ENCODE results near the gene PCDHGC4.

PCDHGC4 gene

GRCh38 chr5:141517880-141518617 lies 33.2 kb downstream of the PCDHGC4 start:
- TF ChIP-seq CEBPB (IDR thresholded peaks at IDR 0.05) (no peak), EP300 (IDR thresholded peaks at IDR 0.05; ENCODE audit: borderline replicate concordance) (no peak), EGR1 (IDR thresholded peaks at IDR 0.05) (no peak), TCF12 (IDR thresholded peaks at IDR 0.05; ENCODE audit: low read depth) (no peak), RAD21 (IDR thresholded peaks at IDR 0.05; ENCODE audit: low read depth) (no peak), TEAD4 (IDR thresholded peaks at IDR 0.05) (no peak), TAF1 (IDR thresholded peaks at IDR 0.05; ENCODE audit: low read depth) (no peak), CREB1 (IDR thresholded peaks at IDR 0.05; ENCODE audit: low read depth) (no peak), USF1 (IDR thresholded peaks at IDR 0.05) (no peak), MAX (IDR thresholded peaks at IDR 0.05) (no peak), NFIC (IDR thresholded peaks at IDR 0.05) (no peak), ZBTB7A (IDR thresholded peaks at IDR 0.05; ENCODE audit: low read depth) (no peak), YY1 (IDR thresholded peaks at IDR 0.05; ENCODE audit: low read depth) (no peak), FOXM1 (IDR thresholded peaks at IDR 0.05; ENCODE audit: borderline replicate concordance, low read depth) (no peak)
- TF ChIP-seq, protein P1, sequence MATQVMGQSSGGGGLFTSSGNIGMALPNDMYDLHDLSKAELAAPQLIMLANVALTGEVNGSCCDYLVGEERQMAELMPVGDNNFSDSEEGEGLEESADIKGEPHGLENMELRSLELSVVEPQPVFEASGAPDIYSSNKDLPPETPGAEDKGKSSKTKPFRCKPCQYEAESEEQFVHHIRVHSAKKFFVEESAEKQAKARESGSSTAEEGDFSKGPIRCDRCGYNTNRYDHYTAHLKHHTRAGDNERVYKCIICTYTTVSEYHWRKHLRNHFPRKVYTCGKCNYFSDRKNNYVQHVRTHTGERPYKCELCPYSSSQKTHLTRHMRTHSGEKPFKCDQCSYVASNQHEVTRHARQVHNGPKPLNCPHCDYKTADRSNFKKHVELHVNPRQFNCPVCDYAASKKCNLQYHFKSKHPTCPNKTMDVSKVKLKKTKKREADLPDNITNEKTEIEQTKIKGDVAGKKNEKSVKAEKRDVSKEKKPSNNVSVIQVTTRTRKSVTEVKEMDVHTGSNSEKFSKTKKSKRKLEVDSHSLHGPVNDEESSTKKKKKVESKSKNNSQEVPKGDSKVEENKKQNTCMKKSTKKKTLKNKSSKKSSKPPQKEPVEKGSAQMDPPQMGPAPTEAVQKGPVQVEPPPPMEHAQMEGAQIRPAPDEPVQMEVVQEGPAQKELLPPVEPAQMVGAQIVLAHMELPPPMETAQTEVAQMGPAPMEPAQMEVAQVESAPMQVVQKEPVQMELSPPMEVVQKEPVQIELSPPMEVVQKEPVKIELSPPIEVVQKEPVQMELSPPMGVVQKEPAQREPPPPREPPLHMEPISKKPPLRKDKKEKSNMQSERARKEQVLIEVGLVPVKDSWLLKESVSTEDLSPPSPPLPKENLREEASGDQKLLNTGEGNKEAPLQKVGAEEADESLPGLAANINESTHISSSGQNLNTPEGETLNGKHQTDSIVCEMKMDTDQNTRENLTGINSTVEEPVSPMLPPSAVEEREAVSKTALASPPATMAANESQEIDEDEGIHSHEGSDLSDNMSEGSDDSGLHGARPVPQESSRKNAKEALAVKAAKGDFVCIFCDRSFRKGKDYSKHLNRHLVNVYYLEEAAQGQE (IDR thresholded peaks at IDR 0.05; ENCODE audit: low read depth): no peak

DNA sequence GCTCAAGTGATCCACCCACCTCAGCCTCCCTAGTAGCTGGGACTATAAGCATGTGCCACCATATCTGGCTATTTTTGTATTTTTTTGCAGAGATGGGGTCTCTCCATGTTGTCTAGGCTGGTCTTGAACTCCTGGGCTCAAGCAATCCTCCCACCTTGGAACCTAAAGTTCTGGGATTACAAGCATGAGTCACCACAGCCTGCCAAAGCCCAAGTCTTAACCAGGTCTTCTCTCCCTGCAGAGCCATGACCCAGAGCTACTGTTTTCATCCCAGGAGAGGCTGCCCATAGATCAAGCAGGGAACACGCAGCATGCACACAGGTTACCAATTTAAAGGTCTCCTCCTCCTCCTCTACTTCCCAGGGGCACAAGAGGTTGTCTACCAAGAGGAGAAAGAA lies 33.8 kb downstream of the PCDHGC4 start:
- no peak for TF ChIP-seq MAX (IDR thresholded peaks at IDR 0.05)
- TF ChIP-seq YY1 (IDR thresholded peaks at IDR 0.05; ENCODE audit: low read depth): no peak
- no peak for TF ChIP-seq USF1 (IDR thresholded peaks at IDR 0.05)
- no peak for TF ChIP-seq TAF1 (IDR thresholded peaks at IDR 0.05; ENCODE audit: low read depth)
- TF ChIP-seq NFIC (IDR thresholded peaks at IDR 0.05): no peak
- TF ChIP-seq CEBPB (IDR thresholded peaks at IDR 0.05): no peak
- no peak for TF ChIP-seq ZBTB7A (IDR thresholded peaks at IDR 0.05; ENCODE audit: low read depth)
- no peak for TF ChIP-seq FOXM1 (IDR thresholded peaks at IDR 0.05; ENCODE audit: borderline replicate concordance, low read depth)
- TF ChIP-seq RAD21 (IDR thresholded peaks at IDR 0.05; ENCODE audit: low read depth): no peak
- no peak for TF ChIP-seq EGR1 (IDR thresholded peaks at IDR 0.05)
- no peak for TF ChIP-seq TCF12 (IDR thresholded peaks at IDR 0.05; ENCODE audit: low read depth)
- TF ChIP-seq EP300 (IDR thresholded peaks at IDR 0.05; ENCODE audit: borderline replicate concordance): no peak
- TF ChIP-seq TEAD4 (IDR thresholded peaks at IDR 0.05): no peak
- no peak for TF ChIP-seq CREB1 (IDR thresholded peaks at IDR 0.05; ENCODE audit: low read depth)
- TF ChIP-seq, protein P1 (IDR thresholded peaks at IDR 0.05; ENCODE audit: low read depth): no peak

- no peak for TF ChIP-seq CEBPB (IDR thresholded peaks at IDR 0.05)
- no peak for TF ChIP-seq ZBTB7A (IDR thresholded peaks at IDR 0.05; ENCODE audit: low read depth)
- no peak for TF ChIP-seq RAD21 (IDR thresholded peaks at IDR 0.05; ENCODE audit: low read depth)
Measured at GRCh38 chr5:141519605-141520565, 35.1 kb downstream of the PCDHGC4 start.

GRCh38 chr5:141521244-141521781 lies 36.5 kb downstream of the PCDHGC4 start:
- peak; percentile 58 for TF ChIP-seq CEBPB (IDR thresholded peaks at IDR 0.05)
- peak; percentile 83 for TF ChIP-seq NFIC (IDR thresholded peaks at IDR 0.05)
- TF ChIP-seq TCF12 (IDR thresholded peaks at IDR 0.05; ENCODE audit: low read depth): peak; percentile 72
- TF ChIP-seq EP300 (IDR thresholded peaks at IDR 0.05; ENCODE audit: borderline replicate concordance): peak; percentile 77; the same call in 1 of the 2 replicates
- TF ChIP-seq FOXM1 (IDR thresholded peaks at IDR 0.05; ENCODE audit: borderline replicate concordance, low read depth): no peak
- peak; percentile 21; the same call in 1 of the 2 replicates for TF ChIP-seq MAX (IDR thresholded peaks at IDR 0.05)
- TF ChIP-seq TEAD4 (IDR thresholded peaks at IDR 0.05): peak; percentile 73
- TF ChIP-seq USF1 (IDR thresholded peaks at IDR 0.05): no peak
